CD4-positive, CD25-positive, alpha-beta regulatory T cell (primary cell): ENCODE measurements around the gene SENP8. TPM values are rescaled to one million over a fixed set of nuclear protein-coding genes. Genes with fewer than 3 reads are reported as not detected.
A peak's percentile ranks its signal among the peaks of the same experiment; 100 is the strongest.

Experiments used
- ATAC-seq, 2 donors: fragments of 150-1000 bp; cut with Tn5 transposase; one replicate each; pipeline ENCODE4 v1.10.0; 2021; ENCODE audit warnings: low read depth in 2 of 2, moderate number of reproducible peaks in 2 of 2, moderate library complexity in 1 of 2
- DNase-seq, 3 donors: peaks; one replicate each; pipeline versions ENCODE4 v3.0.0 to v3.0.0-alpha.2; 2012 to 2022; ENCODE audit warnings: mixed read lengths in 1 of 3
- H3K27ac ChIP-seq: one replicate; pipeline ENCODE4 v1.7.0; 2013; ENCODE audit warnings: mild to moderate bottlenecking, low read length; ENCODE audit not compliant: insufficient read depth, poor library complexity, severe bottlenecking
- H3K27me3 ChIP-seq: one replicate; pipeline ENCODE4 v1.7.0; 2013; ENCODE audit warnings: low read length; ENCODE audit not compliant: control insufficient read depth, insufficient read depth
- H3K36me3 ChIP-seq: one replicate; pipeline ENCODE4 v1.7.0; 2013; ENCODE audit warnings: mild to moderate bottlenecking, low read length, moderate library complexity; ENCODE audit not compliant: control insufficient read depth, insufficient read depth
- H3K4me1 ChIP-seq: 2 replicates; pipeline ENCODE4 v1.7.0; 2013; ENCODE audit warnings: mild to moderate bottlenecking, low read length; ENCODE audit not compliant: insufficient read depth, control insufficient read depth, poor library complexity, severe bottlenecking
- H3K4me3 ChIP-seq: one replicate; pipeline ENCODE4 v1.7.0; 2013; ENCODE audit warnings: low read depth, mild to moderate bottlenecking, low read length, moderate library complexity
- H3K9me3 ChIP-seq, 2 experiments: 1 replicate in 1 of 2; 2 replicates in 1 of 2; pipeline ENCODE4 v1.7.0; 2013; ENCODE audit warnings: low read length in 2 of 2, mild to moderate bottlenecking in 1 of 2, moderate library complexity in 1 of 2; ENCODE audit not compliant: control insufficient read depth in 2 of 2
- H3K27ac Mint-ChIP-seq, 3 donors: one replicate each; pipeline ENCODE4 v1.8.0; 2020 to 2022; ENCODE audit warnings: mild to moderate bottlenecking in 3 of 3, mixed read lengths in 3 of 3, moderate library complexity in 2 of 3
- H3K27me3 Mint-ChIP-seq: one replicate; pipeline ENCODE4 v1.8.0; 2022; ENCODE audit warnings: mild to moderate bottlenecking, mixed read lengths
- H3K36me3 Mint-ChIP-seq: one replicate; pipeline ENCODE4 v1.8.0; 2020; ENCODE audit warnings: mixed read lengths
- H3K4me1 Mint-ChIP-seq, 4 donors: one replicate each; pipeline ENCODE4 v1.8.0; 2020 to 2022; ENCODE audit warnings: mixed read lengths in 4 of 4, mild to moderate bottlenecking in 1 of 4
- H3K4me3 Mint-ChIP-seq, 4 donors: one replicate each; pipeline ENCODE4 v1.8.0; 2020 to 2022; ENCODE audit warnings: mild to moderate bottlenecking in 4 of 4, mixed read lengths in 4 of 4, moderate library complexity in 3 of 4
- H3K9me3 Mint-ChIP-seq, 7 donors: one replicate each; pipeline ENCODE4 v1.8.0; 2020 to 2022; ENCODE audit warnings: mixed read lengths in 7 of 7, mild to moderate bottlenecking in 3 of 7, moderate library complexity in 2 of 7
- polyA plus RNA-seq, 4 donors: library from polyadenylated mRNA; unstranded; fragments of 300-500 nt; fragmentation: Illumina TruSeq; gene quantifications; one replicate each; pipeline ENCODE4 v1.2.3, GENCODE V29; 2021
- total RNA-seq: library from RNA; stranded (reverse); gene quantifications from one replicate; pipeline ENCODE4 v1.2.3, GENCODE V29; 2022

The SENP8 gene
- total and polyA plus RNA-seq, 5 donors from 2014 or later, result 0.15 to 1.4 (median 1.3) TPM

- no peaks in the 10 kb centered on the region for H3K36me3 ChIP-seq
- H3K27ac Mint-ChIP-seq, result peak overlapping the region in 1 of 3 donors; percentile 43
- no peaks in the 10 kb centered on the region for H3K27me3 ChIP-seq
- DNase-seq (no peak), ATAC-seq (no peak)
- no peaks in the 10 kb centered on the region for H3K9me3 Mint-ChIP-seq
- H3K4me1 Mint-ChIP-seq, result peaks cover 0 to 2% (median 0%) of the 10 kb centered on the region in 4 donors
- H3K27me3 Mint-ChIP-seq, result peaks cover 18% of the 10 kb centered on the region
- H3K9me3 ChIP-seq, result no peaks in the 10 kb centered on the region
- H3K4me1 ChIP-seq, result peaks cover 2% of the 10 kb centered on the region
- no peak overlapping the region for H3K4me3 Mint-ChIP-seq
- no peak overlapping the region for H3K4me3 ChIP-seq
- H3K36me3 Mint-ChIP-seq, result no peaks in the 10 kb centered on the region
- H3K27ac ChIP-seq, result no peak overlapping the region
These were observed 42.6 kb downstream of the SENP8 start for GRCh38 chr15:72160696-72161245.

- Mint-ChIP-seq H3K27me3 (peaks cover 22% of the 10 kb centered on the region), H3K4me3 (no peak overlapping the region), H3K4me1 (no peaks in the 10 kb centered on the region), H3K9me3 (no peaks in the 10 kb centered on the region), H3K27ac (no peak overlapping the region), H3K36me3 (no peaks in the 10 kb centered on the region)
- no peak for ATAC-seq
- Histone ChIP-seq H3K27ac (no peak overlapping the region), H3K27me3 (no peaks in the 10 kb centered on the region), H3K9me3 (no peaks in the 10 kb centered on the region), H3K4me1 (no peaks in the 10 kb centered on the region), H3K36me3 (no peaks in the 10 kb centered on the region), H3K4me3 (no peak overlapping the region)
- DNase-seq, result no peak
These were observed 43.3 kb downstream of the SENP8 start for GRCh38 chr15:72161361-72162132.

- Histone ChIP-seq H3K4me3 (no peak overlapping the region), H3K27me3 (no peaks in the 10 kb centered on the region), H3K36me3 (no peaks in the 10 kb centered on the region), H3K4me1 (no peaks in the 10 kb centered on the region), H3K9me3 (no peaks in the 10 kb centered on the region), H3K27ac (no peak overlapping the region)
- no peak for ATAC-seq
- Mint-ChIP-seq H3K36me3 (no peaks in the 10 kb centered on the region), H3K4me3 (no peak overlapping the region), H3K27me3 (peaks cover 27% of the 10 kb centered on the region), H3K9me3 (no peaks in the 10 kb centered on the region), H3K27ac (no peak overlapping the region), H3K4me1 (no peaks in the 10 kb centered on the region)
- no peak for DNase-seq
These were observed 44.4 kb downstream of the SENP8 start for GRCh38 chr15:72162569-72162968.

GRCh38 chr15:72163719-72164118 is 45.5 kb downstream of the SENP8 start:
- H3K27ac Mint-ChIP-seq, result no peak overlapping the region
- H3K4me1 ChIP-seq, result no peaks in the 10 kb centered on the region
- H3K27me3 Mint-ChIP-seq, result peaks cover 27% of the 10 kb centered on the region
- H3K9me3 ChIP-seq, result no peaks in the 10 kb centered on the region
- no peaks in the 10 kb centered on the region for H3K36me3 Mint-ChIP-seq
- ATAC-seq, result no peak
- H3K4me3 ChIP-seq, result no peak overlapping the region
- H3K36me3 ChIP-seq, result no peaks in the 10 kb centered on the region
- H3K27me3 ChIP-seq, result no peaks in the 10 kb centered on the region
- H3K9me3 Mint-ChIP-seq, result no peaks in the 10 kb centered on the region
- no peak overlapping the region for H3K27ac ChIP-seq
- peaks cover 0 to 2% (median 0%) of the 10 kb centered on the region in 4 donors for H3K4me1 Mint-ChIP-seq
- no peak for DNase-seq
- H3K4me3 Mint-ChIP-seq, result no peak overlapping the region

- Histone ChIP-seq H3K36me3 (no peaks in the 10 kb centered on the region), H3K4me3 (no peak overlapping the region), H3K4me1 (no peaks in the 10 kb centered on the region), H3K9me3 (no peaks in the 10 kb centered on the region), H3K27ac (no peak overlapping the region), H3K27me3 (no peaks in the 10 kb centered on the region)
- H3K36me3 Mint-ChIP-seq, result no peaks in the 10 kb centered on the region
- DNase-seq (no peak), ATAC-seq (no peak)
- peaks cover 0 to 2% (median 0%) of the 10 kb centered on the region in 4 donors for H3K4me1 Mint-ChIP-seq
- H3K4me3 Mint-ChIP-seq, result no peak overlapping the region
- peaks cover 0 to 2% (median 0%) of the 10 kb centered on the region in 7 donors for H3K9me3 Mint-ChIP-seq
- H3K27me3 Mint-ChIP-seq, result peaks cover 25% of the 10 kb centered on the region
- no peak overlapping the region for H3K27ac Mint-ChIP-seq
These were observed 48.7 kb downstream of the SENP8 start for GRCh38 chr15:72166716-72167417.

GRCh38 chr15:72167445-72167844 is 49.2 kb downstream of the SENP8 start:
- H3K36me3 Mint-ChIP-seq, result no peaks in the 10 kb centered on the region
- DNase-seq, result no peak
- no peak overlapping the region for H3K4me3 Mint-ChIP-seq
- H3K27ac ChIP-seq, result no peak overlapping the region
- no peak for ATAC-seq
- H3K9me3 ChIP-seq, result no peaks in the 10 kb centered on the region
- H3K27me3 Mint-ChIP-seq, result peaks cover 23% of the 10 kb centered on the region
- peaks cover 0 to 2% (median 0%) of the 10 kb centered on the region in 7 donors for H3K9me3 Mint-ChIP-seq
- H3K4me1 ChIP-seq, result no peaks in the 10 kb centered on the region
- no peaks in the 10 kb centered on the region for H3K36me3 ChIP-seq
- H3K27ac Mint-ChIP-seq, result no peak overlapping the region
- H3K27me3 ChIP-seq, result no peaks in the 10 kb centered on the region
- H3K4me3 ChIP-seq, result no peak overlapping the region
- H3K4me1 Mint-ChIP-seq, result peaks cover 0 to 2% (median 0%) of the 10 kb centered on the region in 4 donors

- no peaks in the 10 kb centered on the region for H3K36me3 Mint-ChIP-seq
- peaks cover 18% of the 10 kb centered on the region for H3K27me3 Mint-ChIP-seq
- Histone ChIP-seq H3K9me3 (no peaks in the 10 kb centered on the region), H3K27ac (no peak overlapping the region), H3K27me3 (no peaks in the 10 kb centered on the region), H3K4me3 (no peak overlapping the region), H3K36me3 (no peaks in the 10 kb centered on the region), H3K4me1 (no peaks in the 10 kb centered on the region)
- DNase-seq (peak in 1 of 3 donors; percentile 15), ATAC-seq (no peak)
- H3K4me3 Mint-ChIP-seq, result no peak overlapping the region
- H3K27ac Mint-ChIP-seq, result no peak overlapping the region
- peaks cover 0 to 2% (median 0%) of the 10 kb centered on the region in 7 donors for H3K9me3 Mint-ChIP-seq
- peaks cover 0 to 2% (median 0%) of the 10 kb centered on the region in 4 donors for H3K4me1 Mint-ChIP-seq
These were observed 50.1 kb downstream of the SENP8 start for GRCh38 chr15:72168131-72168807.
